HCT116 (cell line): ENCODE data around the gene SPINT2. TPM values are rescaled to one million over a fixed set of nuclear protein-coding genes. Genes with fewer than 3 reads are reported as not detected.

Source experiments
- ATAC-seq: fragments of 200-7000 bp; cut with Tn5 transposase; 2 replicates; pipeline ENCODE4 v1.9.1; 2020; ENCODE audit warnings: mild to moderate bottlenecking, moderate library complexity
- BruUV-seq: library from RNA; stranded (reverse); fragments of 400-500 nt; replicated peaks from 2 replicates; lab custom pipeline; 2021; lab: Mats Ljungman, UMichigan
- CTCF ChIA-PET: fragments of 300-600 bp; sonication (Branson Sonifier 250); formaldehyde crosslinking; loops from one replicate; lab custom pipeline; 2021; ENCODE audit warnings: antibody characterized with exemption; lab: Charles Lee
- POLR2A ChIA-PET: fragments of 300-600, 350-600 bp; sonication (Branson Sonifier 250); formaldehyde crosslinking; loops from one replicate; lab custom pipeline; 2021; ENCODE audit warnings: antibody characterized with exemption; lab: Charles Lee
- RAD21 ChIA-PET, 2 experiments: fragments of 300-600 bp; sonication (Branson Sonifier 250); formaldehyde crosslinking; loops; one replicate each; lab custom pipeline; 2023; ENCODE audit warnings: low total read pairs in 2 of 2; ENCODE audit not compliant: uncharacterized antibody in 2 of 2, unreplicated experiment in 2 of 2, low non-redundant PET in 1 of 2; lab: Charles Lee
- DNase-seq: peaks from one replicate; pipeline ENCODE4 v3.0.0-alpha.2; 2010; ENCODE audit warnings: low read depth, low spot score
- H2AFZ ChIP-seq: fragments of 200-600 bp; shearing (Covaris generic), sonication (generic); 2 replicates; pipeline ENCODE4 v1.6.1; 2017; ENCODE audit warnings: low read depth, mixed run types, mixed read lengths, antibody characterized with exemption, low read length; ENCODE audit not compliant: poor library complexity, severe bottlenecking
- H3K27ac ChIP-seq: 2 replicates; pipeline ENCODE4 v1.5.1; 2012; ENCODE audit warnings: low read depth, low read length
- H3K27me3 ChIP-seq: fragments of 200-600 bp; sonication (generic); 2 replicates; pipeline ENCODE4 v1.6.1; 2016; ENCODE audit warnings: mixed run types, low read length, mixed read lengths; ENCODE audit not compliant: insufficient read depth
- H3K36me3 ChIP-seq, 2 experiments: fragments of 200-500 bp in 1 of 2; fragments of 200-600 bp in 1 of 2; sonication (Bioruptor generic) in 1 of 2; sonication (generic) in 1 of 2; 2 replicates each; pipeline versions ENCODE4 v1.5.1 to v1.6.1; 2014 to 2016; ENCODE audit warnings: low read length in 2 of 2, inconsistent platforms in 1 of 2, mixed read lengths in 1 of 2, mixed run types in 1 of 2; ENCODE audit not compliant: insufficient read depth in 2 of 2, control insufficient read depth in 1 of 2
- H3K4me1 ChIP-seq, 2 experiments: fragments of 200-600 bp in 1 of 2; sonication (generic) in 1 of 2; 2 replicates each; pipeline versions ENCODE4 v1.5.1 to v1.6.1; 2012 to 2017; ENCODE audit warnings: low read length in 2 of 2, inconsistent platforms in 1 of 2, mild to moderate bottlenecking in 1 of 2, mixed read lengths in 1 of 2, mixed run types in 1 of 2, moderate library complexity in 1 of 2; ENCODE audit not compliant: insufficient read depth in 2 of 2, control insufficient read depth in 1 of 2
- H3K4me2 ChIP-seq: fragments of 200-600 bp; sonication (generic); 2 replicates; pipeline ENCODE4 v1.6.1; 2017; ENCODE audit warnings: mixed run types, low read length, mixed read lengths
- H3K4me3 ChIP-seq, 2 experiments: fragments of 200-600 bp in 1 of 2; sonication (generic) in 1 of 2; replicated peaks in 1 of 2; 2 replicates each; pipeline ENCODE4 v1.5.1; 2011 to 2016; ENCODE audit warnings: low read length in 2 of 2, control low read depth in 1 of 2, low read depth in 1 of 2, mild to moderate bottlenecking in 1 of 2, mixed read lengths in 1 of 2, mixed run types in 1 of 2
- H3K79me2 ChIP-seq: fragments of 200-600 bp; sonication (generic); 2 replicates; pipeline ENCODE4 v1.6.1; 2017; ENCODE audit warnings: mild to moderate bottlenecking, mixed run types, low read length, moderate library complexity, mixed read lengths; ENCODE audit not compliant: insufficient read depth
- H3K9ac ChIP-seq: fragments of 200-600 bp; sonication (generic); 2 replicates; pipeline ENCODE4 v1.6.1; 2016; ENCODE audit warnings: low read length, mixed read lengths
- H3K9me2 ChIP-seq: fragments of 200-600 bp; sonication (generic), shearing (Covaris generic); 2 replicates; pipeline ENCODE4 v1.6.1; 2017; ENCODE audit warnings: mixed run types, mild to moderate bottlenecking, moderate library complexity; ENCODE audit not compliant: insufficient read depth
- H3K9me3 ChIP-seq, 2 experiments: fragments of 200-500 bp in 1 of 2; fragments of 200-600 bp in 1 of 2; sonication (Bioruptor generic) in 1 of 2; sonication (generic) in 1 of 2; 2 replicates each; pipeline ENCODE4 v1.6.1; 2014 to 2017; ENCODE audit warnings: low read length in 2 of 2, mixed read lengths in 2 of 2, inconsistent platforms in 1 of 2, low read depth in 1 of 2, mild to moderate bottlenecking in 1 of 2, mixed run types in 1 of 2, moderate library complexity in 1 of 2; ENCODE audit not compliant: control insufficient read depth in 1 of 2, insufficient read depth in 1 of 2
- H4K20me1 ChIP-seq: fragments of 200-600 bp; sonication (generic), shearing (Covaris generic); 2 replicates; pipeline ENCODE4 v1.6.1; 2017; ENCODE audit warnings: mixed run types, mild to moderate bottlenecking, moderate library complexity; ENCODE audit not compliant: insufficient read depth
- CBX3 ChIP-seq: IDR thresholded peaks from 2 replicates; pipeline ENCODE4 v1.6.1; 2012; ENCODE audit warnings: low read depth
- CEBPB ChIP-seq: IDR thresholded peaks from 2 replicates; pipeline ENCODE4 v1.6.1; 2012; ENCODE audit warnings: low read depth
- EGR1 ChIP-seq: IDR thresholded peaks from 2 replicates; pipeline ENCODE4 v1.6.1; 2012; ENCODE audit warnings: low read depth
- ELF1 ChIP-seq: IDR thresholded peaks from 2 replicates; pipeline ENCODE4 v1.6.1; 2012; ENCODE audit warnings: low read depth, borderline replicate concordance
- EZH2 ChIP-seq: fragments of 200-600 bp; sonication (generic); IDR thresholded peaks from 2 replicates; pipeline ENCODE4 v1.6.1; 2017; ENCODE audit warnings: antibody characterized with exemption, mixed run types
- EZH2phosphoT487 ChIP-seq: fragments of 200-600 bp; IDR thresholded peaks from 2 replicates; pipeline ENCODE4 v1.6.1; 2018; ENCODE audit warnings: antibody characterized with exemption, borderline replicate concordance
- JUND ChIP-seq: IDR thresholded peaks from 2 replicates; pipeline ENCODE4 v1.6.1; 2012
- POLR2A ChIP-seq: IDR thresholded peaks from 2 replicates; pipeline ENCODE4 v1.7.0; 2011; ENCODE audit warnings: borderline replicate concordance; ENCODE audit not compliant: insufficient read depth, insufficient read length; ENCODE audit errors: extremely low read depth
- RAD21 ChIP-seq: IDR thresholded peaks from 2 replicates; pipeline ENCODE4 v1.6.1; 2012; ENCODE audit warnings: low read depth, mild to moderate bottlenecking
- SIN3A ChIP-seq: IDR thresholded peaks from 2 replicates; pipeline ENCODE4 v1.6.1; 2012; ENCODE audit warnings: low read depth
- SP1 ChIP-seq: IDR thresholded peaks from 2 replicates; pipeline ENCODE4 v1.6.1; 2012; ENCODE audit warnings: low read depth
- SRF ChIP-seq: IDR thresholded peaks from 2 replicates; pipeline ENCODE4 v1.6.1; 2012; ENCODE audit warnings: low read depth
- TCF7L2 ChIP-seq: IDR thresholded peaks from 2 replicates; pipeline ENCODE4 v1.7.0; 2011; ENCODE audit warnings: borderline replicate concordance, inconsistent platforms; ENCODE audit not compliant: insufficient read depth, insufficient read length; ENCODE audit errors: extremely low read depth
- ZFX ChIP-seq: fragments of 450-650 bp; IDR thresholded peaks from 2 replicates; pipeline ENCODE4 v1.6.1; 2017
- ZNF274 ChIP-seq: fragments of 200-500 bp; sonication (Bioruptor generic); IDR thresholded peaks from 2 replicates; pipeline ENCODE4 v1.6.1; 2014; ENCODE audit warnings: mild to moderate bottlenecking, low read depth, low read length, inconsistent platforms
- intact Hi-C: fragments of 100-400 bp; cut with micrococcal nuclease; formaldehyde crosslinking; loops from 2 replicates; pipeline ENCODE4 v1.10.0; 2022
- total RNA-seq: library from RNA; stranded (reverse); gene quantifications from one replicate; pipeline ENCODE4 v1.2.1, GENCODE V29; 2021; ENCODE audit not compliant: unreplicated experiment
- TF ChIP-seq, protein P1 (sequence below): IDR thresholded peaks from 2 replicates; pipeline ENCODE4 v1.6.1; 2011; ENCODE audit warnings: mild to moderate bottlenecking, low read length, moderate library complexity; ENCODE audit not compliant: insufficient replicate concordance; ENCODE audit errors: extremely low read depth
- TF ChIP-seq, protein P2 (sequence below), 3 experiments: fragments of 200-600 bp in 1 of 3; sonication (generic) in 1 of 3; IDR thresholded peaks in 2 of 3; conservative IDR thresholded peaks in 1 of 3; 2 replicates each; pipeline ENCODE4 v1.5.1; 2012 to 2017; ENCODE audit warnings: low read depth in 2 of 3, low read length in 2 of 3, antibody characterized with exemption in 1 of 3, borderline replicate concordance in 1 of 3, control low read depth in 1 of 3, mild to moderate bottlenecking in 1 of 3, mixed read lengths in 1 of 3, mixed run types in 1 of 3, moderate library complexity in 1 of 3; ENCODE audit not compliant: insufficient read depth in 1 of 3
- TF ChIP-seq, protein P3 (sequence below): IDR thresholded peaks from 2 replicates; pipeline ENCODE4 v1.6.1; 2012

Gene SPINT2
- total RNA-seq, 1 experiment from 2014 or later, result 500 TPM

DNA sequence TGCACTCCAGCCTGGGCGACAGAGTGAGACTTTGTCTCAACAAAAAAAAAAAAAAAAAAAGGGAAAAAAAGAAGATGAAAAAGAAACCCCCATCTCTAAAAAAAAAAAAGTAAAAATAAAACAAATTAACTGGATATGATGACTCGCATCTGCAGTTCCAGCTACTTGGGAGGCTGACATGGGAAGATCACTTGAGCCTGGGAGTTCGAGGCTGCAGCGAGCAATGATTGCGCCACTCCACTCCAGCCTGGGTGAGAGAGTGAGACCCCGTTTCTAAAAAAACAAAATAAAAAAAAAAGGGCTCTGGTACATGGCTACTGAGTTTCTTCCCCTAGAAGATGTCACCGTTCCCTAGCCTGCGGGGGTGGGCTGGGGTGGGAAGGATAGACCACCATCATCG, 68.9 kb downstream of the SPINT2 start:
- H3K4me3 ChIP-seq, result no peak overlapping the region
- H3K79me2 ChIP-seq, result no peaks in the 10 kb centered on the region
- no peaks in the 10 kb centered on the region for H3K9me3 ChIP-seq
- H3K27ac ChIP-seq, result no peak overlapping the region
- no peak overlapping the region for H3K4me2 ChIP-seq
- H3K9me2 ChIP-seq, result no peaks in the 10 kb centered on the region
- POLR2A ChIA-PET, result interaction anchor here (0.9 to 1.8 kb wide), 2 partner anchors 69 to 70 kb away, joined by 3 to 5 read pairs; partner anchors contain the start of genes FAM98C and SPINT2
- H3K4me1 ChIP-seq, result peaks cover 8 to 26% of the 10 kb centered on the region in 2 experiments
- intact Hi-C loops, result no loop called here
- no peak overlapping the region for H2AFZ ChIP-seq
- peaks cover 1% of the 10 kb centered on the region in 2 experiments; a peak in 2 of 4 replicates for H3K36me3 ChIP-seq
- no peaks in the 10 kb centered on the region for H4K20me1 ChIP-seq
- no peak for ATAC-seq
- DNase-seq, result no peak
- BruUV-seq, result no TSS peak
- CTCF ChIA-PET, result interaction anchor here (0.6 to 1.1 kb wide), 3 partner anchors 24 to 89 kb away, joined by 3 to 4 read pairs (median 3); partner anchors contain the start of gene PSMD8
- H3K27me3 ChIP-seq, result no peaks in the 10 kb centered on the region
- RAD21 ChIA-PET, result no interaction called here
- TF ChIP-seq RAD21 (no peak), ZFX (no peak), SRF (no peak), CBX3 (no peak), JUND (no peak), SP1 (no peak), EZH2phosphoT487 (no peak), EZH2 (no peak), ZNF274 (no peak), SIN3A (no peak), CEBPB (no peak), POLR2A (no peak), EGR1 (no peak), TCF7L2 (no peak), ELF1 (no peak)
- TF ChIP-seq, protein P1, sequence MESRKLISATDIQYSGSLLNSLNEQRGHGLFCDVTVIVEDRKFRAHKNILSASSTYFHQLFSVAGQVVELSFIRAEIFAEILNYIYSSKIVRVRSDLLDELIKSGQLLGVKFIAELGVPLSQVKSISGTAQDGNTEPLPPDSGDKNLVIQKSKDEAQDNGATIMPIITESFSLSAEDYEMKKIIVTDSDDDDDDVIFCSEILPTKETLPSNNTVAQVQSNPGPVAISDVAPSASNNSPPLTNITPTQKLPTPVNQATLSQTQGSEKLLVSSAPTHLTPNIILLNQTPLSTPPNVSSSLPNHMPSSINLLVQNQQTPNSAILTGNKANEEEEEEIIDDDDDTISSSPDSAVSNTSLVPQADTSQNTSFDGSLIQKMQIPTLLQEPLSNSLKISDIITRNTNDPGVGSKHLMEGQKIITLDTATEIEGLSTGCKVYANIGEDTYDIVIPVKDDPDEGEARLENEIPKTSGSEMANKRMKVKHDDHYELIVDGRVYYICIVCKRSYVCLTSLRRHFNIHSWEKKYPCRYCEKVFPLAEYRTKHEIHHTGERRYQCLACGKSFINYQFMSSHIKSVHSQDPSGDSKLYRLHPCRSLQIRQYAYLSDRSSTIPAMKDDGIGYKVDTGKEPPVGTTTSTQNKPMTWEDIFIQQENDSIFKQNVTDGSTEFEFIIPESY, result no peak
- TF ChIP-seq, protein P2, sequence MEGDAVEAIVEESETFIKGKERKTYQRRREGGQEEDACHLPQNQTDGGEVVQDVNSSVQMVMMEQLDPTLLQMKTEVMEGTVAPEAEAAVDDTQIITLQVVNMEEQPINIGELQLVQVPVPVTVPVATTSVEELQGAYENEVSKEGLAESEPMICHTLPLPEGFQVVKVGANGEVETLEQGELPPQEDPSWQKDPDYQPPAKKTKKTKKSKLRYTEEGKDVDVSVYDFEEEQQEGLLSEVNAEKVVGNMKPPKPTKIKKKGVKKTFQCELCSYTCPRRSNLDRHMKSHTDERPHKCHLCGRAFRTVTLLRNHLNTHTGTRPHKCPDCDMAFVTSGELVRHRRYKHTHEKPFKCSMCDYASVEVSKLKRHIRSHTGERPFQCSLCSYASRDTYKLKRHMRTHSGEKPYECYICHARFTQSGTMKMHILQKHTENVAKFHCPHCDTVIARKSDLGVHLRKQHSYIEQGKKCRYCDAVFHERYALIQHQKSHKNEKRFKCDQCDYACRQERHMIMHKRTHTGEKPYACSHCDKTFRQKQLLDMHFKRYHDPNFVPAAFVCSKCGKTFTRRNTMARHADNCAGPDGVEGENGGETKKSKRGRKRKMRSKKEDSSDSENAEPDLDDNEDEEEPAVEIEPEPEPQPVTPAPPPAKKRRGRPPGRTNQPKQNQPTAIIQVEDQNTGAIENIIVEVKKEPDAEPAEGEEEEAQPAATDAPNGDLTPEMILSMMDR (IDR thresholded peaks at IDR 0.05 in 2 of 3, conservative IDR thresholded peaks at IDR 0.05 in 1 of 3; ENCODE audit: borderline replicate concordance in 1 of 3, insufficient read depth in 1 of 3, low read depth in 2 of 3, low read length in 2 of 3), result no peak
- TF ChIP-seq, protein P3, sequence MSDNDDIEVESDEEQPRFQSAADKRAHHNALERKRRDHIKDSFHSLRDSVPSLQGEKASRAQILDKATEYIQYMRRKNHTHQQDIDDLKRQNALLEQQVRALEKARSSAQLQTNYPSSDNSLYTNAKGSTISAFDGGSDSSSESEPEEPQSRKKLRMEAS, result no peak
- H3K9ac ChIP-seq, result no peak overlapping the region
